Ammon's horn (tissue), 1 donor: ENCODE data around the gene MIOX.

Source experiments
- DNase-seq: peaks from one replicate; pipeline ENCODE4 v3.0.0-alpha.2; 2016; ENCODE audit warnings: low spot score

The MIOX gene

GRCh38 chr22:50455201-50455600 is 31.5 kb upstream of the MIOX start:
- DNase-seq: no peak

- DNase-seq: no peak
These were observed 30.6 kb upstream of the MIOX start for GRCh38 chr22:50456026-50456425.

DNA sequence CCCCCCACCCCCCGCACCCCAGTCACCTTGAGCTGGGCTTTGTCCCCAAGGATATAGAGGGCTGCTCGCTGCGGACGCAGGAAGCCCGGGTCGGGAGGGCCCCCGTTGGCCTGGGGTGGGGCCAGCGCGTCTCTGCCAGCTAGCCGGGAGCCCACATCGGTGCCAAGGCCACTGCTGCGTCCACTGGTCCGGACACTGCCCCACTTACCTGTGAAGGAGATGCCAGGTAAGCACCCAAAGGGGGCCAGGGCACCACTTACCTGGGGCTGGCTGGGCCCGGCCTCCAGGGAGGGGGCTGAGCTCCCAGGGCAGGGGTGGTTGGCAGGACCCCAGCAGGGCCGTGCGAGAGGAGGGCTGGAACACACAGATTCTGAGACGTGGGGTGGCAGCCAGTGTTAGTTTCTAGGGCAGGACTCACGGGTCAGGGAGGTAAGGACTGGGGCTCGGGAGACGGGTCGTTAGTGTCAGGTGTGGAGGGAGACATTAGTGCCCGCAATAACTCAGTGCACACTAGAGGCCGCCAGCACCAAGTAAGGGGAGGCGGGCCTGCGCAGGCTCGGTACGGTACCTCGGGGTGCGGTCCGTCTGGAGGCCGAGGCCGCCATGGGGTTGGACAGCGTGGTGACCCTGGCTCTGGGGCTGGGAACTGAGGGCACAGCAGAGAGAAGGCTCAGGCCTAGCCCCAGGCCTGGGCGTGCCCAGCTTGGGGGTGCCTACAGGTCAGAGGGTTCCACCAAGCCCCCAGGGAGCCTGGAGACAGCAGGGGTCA is 30.0 kb upstream of the MIOX start:
- DNase-seq: no peak

DNA sequence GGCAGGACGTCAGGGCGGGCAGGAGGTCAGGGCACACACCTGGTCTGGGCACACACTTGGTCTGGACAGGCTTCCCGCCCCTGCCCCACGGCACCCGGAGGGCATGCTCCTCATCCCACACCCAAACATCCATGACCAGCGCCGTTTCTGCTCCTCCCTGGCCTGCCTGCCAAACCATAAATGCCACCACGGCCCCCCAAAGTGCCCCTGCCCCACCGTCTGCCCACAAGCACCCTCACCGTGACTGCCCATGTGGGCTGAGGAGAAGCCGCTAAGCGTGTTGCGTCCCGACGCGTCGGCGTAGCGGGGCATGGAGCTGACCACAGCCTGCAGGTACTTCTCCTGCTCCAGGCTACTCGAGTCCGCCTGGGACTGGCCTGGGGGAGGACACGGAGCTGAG is 27.6 kb upstream of the MIOX start:
- no peak for DNase-seq

DNA sequence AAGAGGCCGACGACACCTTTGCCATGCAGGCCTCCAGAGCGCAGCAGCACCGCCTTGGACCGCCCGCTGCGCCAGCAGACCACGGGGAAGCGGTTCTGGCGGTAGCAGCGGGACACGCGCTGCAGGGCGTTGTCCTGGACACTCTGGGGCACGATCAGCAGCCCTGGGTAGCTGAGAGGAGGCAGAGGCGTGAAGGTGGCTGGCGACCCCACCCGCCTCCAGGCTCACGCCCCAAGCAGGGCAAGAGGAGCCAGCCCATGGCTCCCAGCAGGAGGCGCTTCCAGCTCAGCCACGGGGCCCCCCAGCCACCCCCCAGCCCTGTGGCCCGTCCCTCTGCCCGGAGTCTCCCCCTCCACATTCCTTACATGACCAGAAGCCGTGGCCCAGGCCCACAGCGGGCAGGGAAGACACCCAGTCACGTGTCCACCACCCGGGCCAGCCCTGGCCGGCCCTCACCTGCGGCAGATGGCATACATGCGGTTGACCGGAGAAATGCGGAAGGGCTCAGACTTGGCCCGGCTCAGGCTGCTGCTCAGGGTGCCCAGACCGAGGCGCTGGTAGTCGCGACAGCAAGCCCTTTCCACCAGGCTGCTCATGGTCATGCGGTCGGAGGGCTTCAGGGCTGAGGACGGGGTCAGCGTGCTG is 27.0 kb upstream of the MIOX start:
- DNase-seq: no peak

DNA sequence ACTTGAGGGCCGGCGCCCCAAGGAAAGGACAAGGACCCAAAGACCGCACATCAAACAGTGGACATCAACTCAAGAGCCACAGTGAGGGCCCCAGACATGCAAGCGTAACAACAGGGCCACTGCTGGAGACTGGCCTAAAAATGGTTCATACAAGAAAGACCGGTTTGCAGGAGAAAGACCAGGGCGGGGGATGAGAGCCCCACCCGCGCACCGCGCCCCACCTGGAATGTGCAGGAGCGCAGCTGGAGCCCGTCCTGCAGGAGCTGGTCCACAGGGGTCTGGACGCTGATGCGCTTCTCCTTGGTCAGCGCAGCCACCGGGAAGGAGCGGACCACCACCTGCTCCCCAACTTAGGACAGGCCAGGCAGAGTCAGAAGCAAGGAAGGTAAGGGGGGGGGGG is 25.7 kb upstream of the MIOX start:
- DNase-seq: no peak

DNA sequence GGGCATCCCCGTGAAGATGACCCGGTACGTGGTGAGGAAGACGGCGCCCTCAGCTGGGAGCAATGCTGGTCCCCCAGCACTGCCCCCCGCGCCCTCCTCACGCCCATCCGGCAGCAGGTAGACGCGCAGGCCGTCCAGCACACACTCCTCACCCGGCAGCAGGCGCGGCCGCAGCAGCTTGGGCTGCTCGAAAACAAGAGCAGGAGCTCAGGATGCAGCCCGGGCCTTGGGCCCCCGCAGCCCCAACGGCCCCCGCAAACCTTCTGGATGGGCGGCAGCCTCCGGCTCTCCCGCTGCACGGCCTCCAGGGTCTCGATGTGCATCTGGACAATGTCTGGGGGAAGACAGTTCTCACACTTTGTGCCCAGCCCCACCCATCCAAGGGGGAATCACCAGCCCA is 25.1 kb upstream of the MIOX start:
- DNase-seq: no peak

DNA sequence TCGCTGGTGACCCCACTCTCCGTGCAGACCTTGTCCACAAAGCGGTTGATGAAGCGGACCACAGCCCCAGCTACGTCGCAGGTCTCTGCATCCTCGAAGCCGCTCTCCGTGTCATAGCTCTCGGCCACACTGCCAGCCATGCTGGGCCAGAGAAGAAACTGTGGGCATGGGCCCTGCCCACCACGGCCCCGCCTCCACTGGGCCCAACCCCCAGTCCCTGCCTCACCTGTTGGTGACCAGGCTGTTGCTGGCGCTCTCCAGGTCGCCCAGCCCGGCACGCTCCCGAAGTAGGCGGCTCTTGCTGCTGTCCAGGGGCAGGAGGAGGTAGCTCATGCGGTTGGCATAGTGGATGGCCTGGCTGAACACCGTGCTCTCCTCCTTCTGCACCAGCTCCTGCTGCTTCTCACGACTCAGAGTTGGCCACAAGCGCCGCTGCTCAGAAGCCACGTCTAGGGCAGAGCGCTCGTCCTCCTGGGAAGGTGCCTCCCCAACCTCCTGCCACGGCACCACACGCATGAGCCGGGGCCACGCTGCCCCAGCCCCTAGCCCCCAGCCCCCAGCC is 24.6 kb upstream of the MIOX start:
- no peak for DNase-seq

GRCh38 chr22:50463188-50463900 is 23.3 kb upstream of the MIOX start:
- no peak for DNase-seq

GRCh38 chr22:50464451-50464850 is 22.2 kb upstream of the MIOX start:
- no peak for DNase-seq

DNA sequence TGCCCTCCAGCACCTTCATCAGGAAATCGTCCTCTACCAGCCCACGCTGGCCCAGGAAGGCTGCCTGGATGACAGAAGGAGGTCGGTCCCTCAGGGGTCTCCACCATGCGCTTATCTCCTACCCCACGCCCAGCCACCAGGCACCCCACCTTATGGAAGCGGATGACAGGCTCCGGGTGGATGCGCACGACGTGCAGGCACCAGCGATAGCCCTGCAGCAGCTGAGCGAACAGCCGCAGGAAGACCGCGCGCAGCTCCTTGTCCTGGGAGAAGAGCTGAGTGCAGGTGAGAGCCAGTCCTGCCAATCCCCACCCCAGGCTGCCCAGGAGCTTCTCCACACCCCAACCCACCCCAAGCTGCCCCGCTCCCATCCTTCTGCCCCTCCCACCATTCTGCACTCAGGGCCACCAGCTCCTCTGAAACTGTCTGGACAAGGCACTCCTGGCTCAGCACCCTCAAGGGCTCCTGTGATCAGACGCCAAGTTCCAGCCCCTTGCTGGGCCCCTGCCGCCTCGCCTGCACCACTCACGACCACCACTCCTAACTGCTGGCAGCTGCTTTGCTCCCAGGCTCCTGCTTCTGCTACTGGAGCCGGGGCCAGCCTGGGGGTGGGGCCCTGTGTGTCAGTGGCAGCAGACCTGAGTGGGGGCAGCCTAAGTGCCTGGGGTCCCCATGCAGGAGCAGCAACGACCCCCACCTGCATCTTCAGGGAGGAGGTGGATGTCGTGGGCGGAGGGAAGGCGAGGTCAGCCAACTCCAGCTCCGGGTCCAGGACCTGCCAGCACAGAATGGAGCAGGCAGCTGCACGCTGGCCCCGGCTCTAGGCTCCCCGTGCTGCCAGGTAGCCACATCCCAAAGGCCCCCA is 21.4 kb upstream of the MIOX start:
- DNase-seq: no peak

- no peak for DNase-seq
These were observed 19.3 kb upstream of the MIOX start for GRCh38 chr22:50467341-50467740.

DNA sequence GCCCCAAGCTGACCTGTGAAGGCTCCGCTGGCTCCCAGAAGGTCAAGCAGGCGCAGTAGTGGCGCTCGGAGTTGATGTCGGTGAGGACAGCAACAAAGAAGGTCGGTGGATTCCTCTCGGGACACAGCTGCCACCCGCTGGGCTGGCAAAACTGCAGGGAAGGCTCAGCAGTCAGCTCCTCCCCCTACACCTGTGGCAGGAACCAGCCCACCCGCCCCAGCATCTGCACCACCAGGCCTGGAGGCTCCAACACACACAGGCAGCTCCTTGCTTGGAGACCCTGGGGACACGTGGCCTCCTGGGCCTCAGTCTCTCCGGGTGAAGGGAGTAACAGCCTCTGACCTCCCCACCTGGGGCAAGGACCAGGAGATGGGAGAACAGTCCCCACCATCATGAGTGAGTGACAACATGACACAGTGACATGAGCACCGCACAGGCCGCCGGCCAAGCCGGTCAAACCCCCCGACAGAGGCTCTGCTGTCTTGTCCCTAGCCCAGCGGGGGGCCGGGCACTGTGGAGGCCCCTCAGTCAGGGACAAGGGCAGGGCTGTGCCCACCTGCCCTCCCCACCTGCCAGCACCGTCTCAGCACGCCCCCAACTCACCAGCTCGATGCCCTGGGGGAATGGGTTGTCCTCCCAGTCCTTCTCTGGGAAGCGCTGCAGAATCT is 18.8 kb upstream of the MIOX start:
- no peak for DNase-seq

DNA sequence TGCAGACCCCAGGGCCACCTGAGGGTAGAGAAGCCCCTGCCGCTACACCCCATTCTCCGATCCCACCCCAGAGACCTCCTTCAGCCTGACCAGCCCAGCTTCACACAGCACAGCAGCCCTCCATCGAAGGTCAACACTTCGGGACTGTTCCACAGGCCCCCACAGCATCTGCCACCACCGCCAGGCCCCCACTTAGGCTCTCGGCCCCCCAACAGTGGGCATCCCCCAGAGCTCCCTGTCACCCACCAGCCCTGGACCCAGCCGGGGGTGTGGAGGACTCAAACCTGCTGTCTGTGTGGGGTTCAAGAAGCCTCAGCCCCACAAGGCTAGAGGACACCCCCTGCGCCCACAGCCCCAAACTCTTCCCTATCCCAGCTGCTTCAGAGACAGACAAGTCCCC is 18.0 kb upstream of the MIOX start:
- DNase-seq: no peak

- no peak for DNase-seq
These were observed 17.0 kb upstream of the MIOX start for GRCh38 chr22:50469377-50470305.

DNA sequence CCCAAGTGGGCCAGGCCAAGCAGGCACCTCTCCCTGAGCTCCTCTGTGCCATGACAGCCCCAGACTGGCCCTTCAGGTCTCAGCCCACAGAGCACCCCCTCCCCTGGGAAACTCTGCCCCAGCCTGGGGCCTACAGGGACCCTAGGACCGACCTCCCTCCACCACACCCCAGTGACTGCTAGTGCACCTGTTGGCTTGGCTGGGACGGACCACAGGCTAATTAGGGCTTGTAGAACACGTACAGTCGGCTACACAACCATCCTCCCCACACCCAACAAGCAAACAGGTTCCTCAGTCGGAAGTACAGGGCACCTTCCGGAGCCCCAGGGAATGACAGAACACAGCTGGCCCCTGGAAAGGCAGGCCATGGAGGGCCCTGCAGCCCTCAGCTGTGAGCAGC is 16.2 kb upstream of the MIOX start:
- no peak for DNase-seq

DNA sequence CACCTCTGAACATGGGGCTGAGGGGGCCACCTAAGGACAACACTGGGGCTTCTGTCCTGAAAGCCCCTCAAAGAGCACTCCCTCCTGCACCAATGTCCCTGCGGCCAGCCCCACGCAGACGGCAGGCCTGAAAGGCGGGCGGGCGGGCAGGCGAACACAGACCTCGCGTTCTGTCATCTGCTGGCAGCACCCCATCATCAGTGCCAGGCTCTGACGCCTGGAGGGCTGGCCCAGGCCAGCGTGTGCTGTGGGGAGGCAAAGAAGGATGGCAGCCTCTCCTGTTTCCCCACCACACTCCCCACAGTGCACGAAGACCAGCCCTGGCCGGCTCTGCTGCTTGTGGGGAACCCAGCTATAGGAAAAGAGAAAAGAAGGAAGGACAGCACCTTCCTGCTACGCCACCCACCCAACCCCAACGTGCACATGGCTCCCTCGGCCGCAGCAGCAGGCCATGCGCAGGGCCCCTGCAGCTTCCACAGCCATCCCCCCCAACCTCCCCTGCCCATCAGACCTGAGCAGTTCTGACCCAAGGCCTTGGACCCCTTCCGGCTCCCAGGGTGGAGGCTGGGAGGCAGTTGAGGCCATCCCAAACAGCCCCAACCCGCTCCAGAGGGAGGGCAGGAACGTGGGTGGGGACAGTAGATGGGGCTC is 15.3 kb upstream of the MIOX start:
- peak; percentile 87 for DNase-seq

GRCh38 chr22:50471962-50472361 is 14.7 kb upstream of the MIOX start:
- no peak for DNase-seq

- DNase-seq: no peak
These were observed 13.6 kb upstream of the MIOX start for GRCh38 chr22:50473088-50473487.
